HG03108 (cell line): ENCODE data around the gene SEC22A.

Experiments
- ATAC-seq: cut with Tn5 transposase; IDR thresholded peaks from one replicate; pipeline ENCODE4 v1.9.1; 2021; ENCODE audit warnings: moderate library complexity; ENCODE audit not compliant: unreplicated experiment

SEC22A gene

GRCh38 chr3:123262226-123262625 lies 60.5 kb downstream of the SEC22A start:
- ATAC-seq: no peak

- ATAC-seq: no peak
Observed at GRCh38 chr3:123262868-123263267, 61.1 kb downstream of the SEC22A start.

- no peak for ATAC-seq
Observed at GRCh38 chr3:123263941-123264340, 62.2 kb downstream of the SEC22A start.

- ATAC-seq: no peak
Observed at GRCh38 chr3:123267821-123268220, 66.1 kb downstream of the SEC22A start.

GRCh38 chr3:123270818-123271217 lies 69.1 kb downstream of the SEC22A start:
- ATAC-seq: no peak

GRCh38 chr3:123271466-123272159 lies 69.9 kb downstream of the SEC22A start:
- no peak for ATAC-seq

GRCh38 chr3:123272547-123272946 lies 70.8 kb downstream of the SEC22A start:
- ATAC-seq: no peak

- ATAC-seq: no peak
Observed at GRCh38 chr3:123275691-123276090, 73.9 kb downstream of the SEC22A start.

- ATAC-seq: no peak
Observed at GRCh38 chr3:123276346-123277006, 74.7 kb downstream of the SEC22A start.

GRCh38 chr3:123277106-123277505 lies 75.4 kb downstream of the SEC22A start:
- ATAC-seq: no peak

- no peak for ATAC-seq
Observed at GRCh38 chr3:123278446-123278845, 76.7 kb downstream of the SEC22A start.

- ATAC-seq: no peak
Observed at GRCh38 chr3:123279121-123279520, 77.4 kb downstream of the SEC22A start.

- ATAC-seq: no peak
Observed at GRCh38 chr3:123281406-123281805, 79.7 kb downstream of the SEC22A start.

GRCh38 chr3:123281929-123282328 lies 80.2 kb downstream of the SEC22A start:
- no peak for ATAC-seq

GRCh38 chr3:123282461-123282860 lies 80.7 kb downstream of the SEC22A start:
- ATAC-seq: no peak

- ATAC-seq: no peak
Observed at GRCh38 chr3:123283074-123283473, 81.3 kb downstream of the SEC22A start.

- no peak for ATAC-seq
Observed at GRCh38 chr3:123283657-123284398, 82.1 kb downstream of the SEC22A start.

GRCh38 chr3:123284399-123285010 lies 82.8 kb downstream of the SEC22A start:
- ATAC-seq: no peak

- ATAC-seq: no peak
Observed at GRCh38 chr3:123285066-123285465, 83.3 kb downstream of the SEC22A start.

GRCh38 chr3:123285479-123285878 lies 83.7 kb downstream of the SEC22A start:
- ATAC-seq: no peak

- no peak for ATAC-seq
Observed at GRCh38 chr3:123285931-123286307, 84.2 kb downstream of the SEC22A start.
